Panc1 (cell line): ENCODE results near the gene RXRB. TPM values are rescaled to one million over a fixed set of nuclear protein-coding genes. Genes with fewer than 3 reads are reported as not detected.

Source experiments
- ATAC-seq: fragments of 200-7000 bp; cut with Tn5 transposase; 2 replicates; pipeline ENCODE4 v1.9.1; 2020; ENCODE audit warnings: mild to moderate bottlenecking, moderate library complexity
- BruUV-seq: library from RNA; stranded (reverse); fragments of 400-500 nt; replicated peaks from 2 replicates; lab custom pipeline; 2021; lab: Mats Ljungman, UMichigan
- CTCF ChIA-PET: fragments of 300-600 bp; sonication (Branson Sonifier 250); formaldehyde crosslinking; loops from one replicate; lab custom pipeline; 2022; ENCODE audit warnings: antibody characterized with exemption; lab: Charles Lee
- POLR2A ChIA-PET: fragments of 300-600 bp; sonication (Branson Sonifier 250); formaldehyde crosslinking; loops from one replicate; lab custom pipeline; 2022; ENCODE audit warnings: antibody characterized with exemption; lab: Charles Lee
- DNase-seq: peaks from one replicate; pipeline ENCODE4 v3.0.0-alpha.2; 2010; ENCODE audit warnings: low read depth, low spot score
- H3K27ac ChIP-seq: 2 replicates; pipeline ENCODE4 v1.5.1; 2011; ENCODE audit warnings: mild to moderate bottlenecking, low read length, inconsistent platforms
- H3K27me3 ChIP-seq: fragments of 200-500 bp; sonication (Bioruptor generic); 2 replicates; pipeline ENCODE4 v1.6.0; 2014; ENCODE audit warnings: low read length, inconsistent platforms; ENCODE audit not compliant: control insufficient read depth, insufficient read depth
- H3K36me3 ChIP-seq: fragments of 200-500 bp; sonication (Bioruptor generic); 2 replicates; pipeline ENCODE4 v1.5.1; 2014; ENCODE audit warnings: inconsistent platforms, mild to moderate bottlenecking, low read length, moderate library complexity; ENCODE audit not compliant: control insufficient read depth, insufficient read depth
- H3K4me1 ChIP-seq: 2 replicates; pipeline ENCODE4 v1.5.1; 2011; ENCODE audit warnings: inconsistent platforms, mild to moderate bottlenecking, low read length, moderate library complexity; ENCODE audit not compliant: control insufficient read depth, insufficient read depth
- H3K4me3 ChIP-seq, 2 experiments: 2 replicates each; pipeline ENCODE4 v1.5.1; 2011 to 2012; ENCODE audit warnings: low read depth in 2 of 2, low read length in 2 of 2, mild to moderate bottlenecking in 2 of 2, inconsistent platforms in 1 of 2, moderate library complexity in 1 of 2
- H3K9me3 ChIP-seq: fragments of 200-500 bp; sonication (Bioruptor generic); 2 replicates; pipeline ENCODE4 v1.5.1; 2014; ENCODE audit warnings: low read depth, mild to moderate bottlenecking, inconsistent platforms, low read length, moderate library complexity; ENCODE audit not compliant: control insufficient read depth, insufficient read depth
- POLR2AphosphoS5 ChIP-seq: IDR thresholded peaks from 2 replicates; pipeline ENCODE4 v1.6.1; 2012; ENCODE audit warnings: mild to moderate bottlenecking, low read depth, low read length, moderate library complexity
- REST ChIP-seq, 2 experiments: IDR thresholded peaks; 2 replicates each; pipeline ENCODE4 v1.6.1; 2011 to 2012; ENCODE audit warnings: low read depth in 2 of 2, control low read depth in 1 of 2, low read length in 1 of 2, mild to moderate bottlenecking in 1 of 2, moderate library complexity in 1 of 2; ENCODE audit not compliant: insufficient read depth in 1 of 2
- SIN3A ChIP-seq: IDR thresholded peaks from 2 replicates; pipeline ENCODE4 v1.6.1; 2012; ENCODE audit warnings: low read depth, mild to moderate bottlenecking, low read length, moderate library complexity, borderline replicate concordance; ENCODE audit not compliant: insufficient read depth
- TCF7L2 ChIP-seq: IDR thresholded peaks from 2 replicates; pipeline ENCODE4 v1.6.1; 2011; ENCODE audit warnings: mild to moderate bottlenecking, low read depth, low read length, inconsistent platforms
- in situ Hi-C: cut with HindIII; loops from 2 replicates; pipeline ENCODE4 v1.10.0; 2016; ENCODE audit warnings: low sequenced_read_pairs, low pct_unique_long_range_greater_than_20kb
- intact Hi-C: fragments of 100-400 bp; cut with micrococcal nuclease; formaldehyde crosslinking; loops from one replicate; pipeline ENCODE4 v1.10.0; 2022; ENCODE audit not compliant: unreplicated experiment
- total RNA-seq: library from RNA; stranded (reverse); gene quantifications from one replicate; pipeline ENCODE4 v1.2.1, GENCODE V29; 2021; ENCODE audit not compliant: unreplicated experiment
- TF ChIP-seq, protein P1 (sequence below): fragments of 450-650 bp; IDR thresholded peaks from 2 replicates; pipeline ENCODE4 v1.5.1; 2017; ENCODE audit warnings: mild to moderate bottlenecking

The RXRB gene
- total RNA-seq, 1 experiment from 2014 or later = 27.4 TPM

DNA sequence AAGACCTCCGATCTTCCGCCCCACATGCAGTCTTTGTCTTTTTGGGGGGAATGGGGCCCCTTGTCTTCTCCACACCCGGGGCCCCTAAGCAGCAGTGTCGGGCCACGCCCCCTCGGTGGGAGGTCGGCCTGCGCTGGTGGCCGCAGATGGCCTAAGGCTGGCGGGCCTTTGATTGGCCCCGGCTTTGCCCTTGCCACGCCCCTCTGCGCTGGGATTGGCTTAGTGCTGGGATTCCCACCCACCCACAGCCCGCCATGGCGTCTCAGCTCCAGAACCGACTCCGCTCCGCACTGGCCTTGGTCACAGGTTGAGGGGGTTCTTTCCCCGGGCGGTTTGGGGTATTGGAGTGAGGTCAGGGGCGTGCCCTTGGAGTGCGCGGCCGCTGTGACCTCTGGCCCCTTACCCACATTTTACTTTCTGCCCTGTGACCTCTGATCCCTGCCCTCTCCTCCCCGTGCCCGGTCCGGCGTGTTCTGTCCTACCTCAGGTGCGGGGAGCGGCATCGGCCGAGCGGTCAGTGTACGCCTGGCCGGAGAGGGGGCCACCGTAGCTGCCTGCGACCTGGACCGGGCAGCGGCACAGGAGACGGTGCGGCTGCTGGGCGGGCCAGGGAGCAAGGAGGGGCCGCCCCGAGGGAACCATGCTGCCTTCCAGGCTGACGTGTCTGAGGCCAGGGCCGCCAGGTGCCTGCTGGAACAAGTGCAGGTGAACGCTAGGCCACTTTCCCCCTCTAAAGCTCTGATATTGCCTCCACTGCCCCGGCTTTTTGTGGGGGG is 4.1 kb upstream of the RXRB start, which contains the start of gene HSD17B8:
TSS of gene HSD17B8 (plus strand) at position 241 of the 776 bp plus-strand sequence. CDS start at position 255, 14 bp downstream.
- H3K9me3 ChIP-seq = no peaks in the 10 kb centered on the region
- peaks cover 46% of the 10 kb centered on the region for H3K4me1 ChIP-seq
- no peaks in the 10 kb centered on the region for H3K27me3 ChIP-seq
- ATAC-seq (peak; percentile 77), DNase-seq (no peak)
- peaks cover 13% of the 10 kb centered on the region for H3K36me3 ChIP-seq
- BruUV-seq = no TSS peak
- CTCF ChIA-PET = interaction anchor here (0.6 kb wide), 1 partner anchor 44 kb away, joined by 8 read pairs; no protein-coding TSS in a partner anchor
- TF ChIP-seq, protein P1, sequence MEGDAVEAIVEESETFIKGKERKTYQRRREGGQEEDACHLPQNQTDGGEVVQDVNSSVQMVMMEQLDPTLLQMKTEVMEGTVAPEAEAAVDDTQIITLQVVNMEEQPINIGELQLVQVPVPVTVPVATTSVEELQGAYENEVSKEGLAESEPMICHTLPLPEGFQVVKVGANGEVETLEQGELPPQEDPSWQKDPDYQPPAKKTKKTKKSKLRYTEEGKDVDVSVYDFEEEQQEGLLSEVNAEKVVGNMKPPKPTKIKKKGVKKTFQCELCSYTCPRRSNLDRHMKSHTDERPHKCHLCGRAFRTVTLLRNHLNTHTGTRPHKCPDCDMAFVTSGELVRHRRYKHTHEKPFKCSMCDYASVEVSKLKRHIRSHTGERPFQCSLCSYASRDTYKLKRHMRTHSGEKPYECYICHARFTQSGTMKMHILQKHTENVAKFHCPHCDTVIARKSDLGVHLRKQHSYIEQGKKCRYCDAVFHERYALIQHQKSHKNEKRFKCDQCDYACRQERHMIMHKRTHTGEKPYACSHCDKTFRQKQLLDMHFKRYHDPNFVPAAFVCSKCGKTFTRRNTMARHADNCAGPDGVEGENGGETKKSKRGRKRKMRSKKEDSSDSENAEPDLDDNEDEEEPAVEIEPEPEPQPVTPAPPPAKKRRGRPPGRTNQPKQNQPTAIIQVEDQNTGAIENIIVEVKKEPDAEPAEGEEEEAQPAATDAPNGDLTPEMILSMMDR = no peak
- TF ChIP-seq REST (IDR thresholded peaks at IDR 0.05; ENCODE audit: insufficient read depth in 1 of 2, low read depth in 2 of 2, low read length in 1 of 2) (0 out of 4 replicates have a peak, but pooled peaks of 1 of the 2 experiments have one; percentile 20), POLR2AphosphoS5 (peak; percentile 85), SIN3A (0 out of 2 replicates have a peak, but pooled peaks have one; percentile 54), TCF7L2 (peak; percentile 46; the same call in 1 of the 2 replicates)
- intact Hi-C loops = no loop called here
- peak within 1 kb of the TSS; percentile 72 for H3K27ac ChIP-seq
- H3K4me3 ChIP-seq = peak within 1 kb of the TSS; percentile 66 to 79
- POLR2A ChIA-PET = no interaction called here
- in situ Hi-C loops = no loop called here

DNA sequence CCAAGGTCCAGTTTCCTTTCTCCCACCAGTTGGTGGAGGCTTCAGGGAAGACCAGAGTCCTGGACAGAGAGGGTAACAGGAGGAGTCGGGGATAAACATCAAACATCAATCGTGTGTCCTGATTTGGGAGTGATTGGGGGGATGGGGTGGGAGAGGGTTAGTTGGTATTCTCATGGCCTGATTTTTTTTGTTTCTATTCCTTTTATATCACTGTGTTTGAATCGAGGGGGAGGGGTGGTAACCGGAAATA is 3.6 kb upstream of the RXRB start:
- ATAC-seq = no peak
- peaks cover 13% of the 10 kb centered on the region for H3K36me3 ChIP-seq
- peaks cover 46% of the 10 kb centered on the region for H3K4me1 ChIP-seq
- H3K4me3 ChIP-seq = peak overlapping the region; percentile 66 to 79
- BruUV-seq = no TSS peak
- TF ChIP-seq SIN3A = no peak
- in situ Hi-C loops = no loop called here
- no peaks in the 10 kb centered on the region for H3K9me3 ChIP-seq
- intact Hi-C loops = no loop called here
- DNase-seq = no peak
- ChIA-PET CTCF (no interaction called here), POLR2A (no interaction called here)
- H3K27ac ChIP-seq = peak overlapping the region; percentile 58
- H3K27me3 ChIP-seq = no peaks in the 10 kb centered on the region
